Endothelial cell of umbilical vein (primary cell): Measurements from ENCODE around the gene LRP3. TPM values are rescaled to one million over a fixed set of nuclear protein-coding genes. Genes with fewer than 3 reads are reported as not detected.

Experiments
- BruUV-seq: library from RNA; stranded (reverse); fragments of 400-500 nt; replicated peaks from 2 replicates; lab custom pipeline; 2021; lab: Mats Ljungman, UMichigan
- CTCF ChIA-PET: fragments of 300-600, 350-600 bp; sonication (Branson Sonifier 250); formaldehyde crosslinking; loops from one replicate; lab custom pipeline; 2021; ENCODE audit warnings: antibody characterized with exemption, inconsistent platforms; lab: Charles Lee
- POLR2A ChIA-PET: fragments of 300-600, 350-600 bp; sonication (Branson Sonifier 250); formaldehyde crosslinking; loops from one replicate; lab custom pipeline; 2021; ENCODE audit warnings: antibody characterized with exemption, inconsistent platforms; lab: Charles Lee
- DNase-seq: peaks from one replicate; pipeline ENCODE4 v3.0.0-alpha.2; 2011; ENCODE audit warnings: low read depth, low spot score
- FAIRE-seq: peaks from 2 replicates; lab custom pipeline; 2011; peaks lifted over from hg19 to GRCh38; lab: Jason Lieb, UNC
- H2AFZ ChIP-seq: 2 replicates; pipeline ENCODE4 v1.6.0; 2012; ENCODE audit warnings: low read depth, low read length, control low read depth, inconsistent platforms
- H3K27ac ChIP-seq: 2 replicates; pipeline ENCODE4 v1.5.1; 2011; ENCODE audit warnings: low read depth, mild to moderate bottlenecking, control low read depth, low read length, moderate library complexity; ENCODE audit not compliant: insufficient read depth
- H3K27me3 ChIP-seq, 2 experiments: 2 replicates each; pipeline versions ENCODE4 v1.6.0 to v1.6.1; 2011; ENCODE audit warnings: low read length in 2 of 2, mixed read lengths in 1 of 2; ENCODE audit not compliant: control insufficient read depth in 2 of 2, insufficient read depth in 2 of 2
- H3K36me3 ChIP-seq, 2 experiments: 2 replicates in 1 of 2; 3 replicates in 1 of 2; pipeline ENCODE4 v1.5.1; 2011; ENCODE audit warnings: low read length in 2 of 2, mild to moderate bottlenecking in 1 of 2, moderate library complexity in 1 of 2; ENCODE audit not compliant: control insufficient read depth in 2 of 2, insufficient read depth in 2 of 2; ENCODE audit errors: extremely low read depth in 1 of 2
- H3K4me1 ChIP-seq: 3 replicates; pipeline ENCODE4 v1.5.1; 2011; ENCODE audit warnings: mild to moderate bottlenecking, low read length; ENCODE audit not compliant: control insufficient read depth, insufficient read depth; ENCODE audit errors: extremely low read depth
- H3K4me2 ChIP-seq: 2 replicates; pipeline ENCODE4 v1.6.1; 2011; ENCODE audit warnings: low read length, control low read depth, mixed read lengths; ENCODE audit not compliant: insufficient read depth
- H3K4me3 ChIP-seq, 3 experiments: fragments of 200-600 bp in 1 of 3; sonication (generic), shearing (Covaris generic) in 1 of 3; replicated peaks in 1 of 3; 2 replicates each; pipeline ENCODE4 v1.5.1; 2011 to 2016; ENCODE audit warnings: control low read depth in 3 of 3, low read length in 3 of 3, mild to moderate bottlenecking in 2 of 3, inconsistent platforms in 1 of 3, low read depth in 1 of 3, moderate library complexity in 1 of 3; ENCODE audit not compliant: insufficient read depth in 1 of 3
- H3K79me2 ChIP-seq: 2 replicates; pipeline ENCODE4 v1.6.0; 2012; ENCODE audit warnings: low read length, inconsistent platforms; ENCODE audit not compliant: control insufficient read depth, insufficient read depth
- H3K9ac ChIP-seq: replicated peaks from 2 replicates; pipeline ENCODE3; 2011; ENCODE audit warnings: low read length, control low read depth; ENCODE audit not compliant: insufficient read depth; ENCODE audit errors: extremely low read depth
- H3K9me1 ChIP-seq: replicated peaks from 3 replicates; pipeline ENCODE4 v1.6.0; 2011; ENCODE audit warnings: mild to moderate bottlenecking, low read length; ENCODE audit not compliant: control insufficient read depth, insufficient read depth; ENCODE audit errors: extremely low read depth
- H3K9me3 ChIP-seq: replicated peaks from 2 replicates; pipeline ENCODE4 v1.5.1; 2012; ENCODE audit warnings: low read length, inconsistent platforms; ENCODE audit not compliant: control insufficient read depth, insufficient read depth
- H4K20me1 ChIP-seq: replicated peaks from 2 replicates; pipeline ENCODE3; 2011; ENCODE audit warnings: mild to moderate bottlenecking, low read length; ENCODE audit not compliant: control insufficient read depth, insufficient read depth; ENCODE audit errors: extremely low read depth
- EZH2 ChIP-seq: IDR thresholded peaks from 2 replicates; pipeline ENCODE4 v1.6.1; 2012; ENCODE audit warnings: borderline replicate concordance, low read depth, mild to moderate bottlenecking, moderate library complexity, low read length, inconsistent platforms; ENCODE audit not compliant: severe bottlenecking
- FOS ChIP-seq: IDR thresholded peaks from 2 replicates; pipeline ENCODE4 v1.6.1; 2011; ENCODE audit warnings: mild to moderate bottlenecking, low read length, moderate library complexity, borderline replicate concordance; ENCODE audit not compliant: insufficient read depth
- GATA2 ChIP-seq: IDR thresholded peaks from 2 replicates; pipeline ENCODE4 v1.7.0; 2011; ENCODE audit warnings: low read depth, mild to moderate bottlenecking, moderate library complexity, mixed read lengths, low read length; ENCODE audit not compliant: insufficient read length, insufficient read depth
- JUN ChIP-seq: IDR thresholded peaks from 2 replicates; pipeline ENCODE4 v1.6.1; 2011; ENCODE audit warnings: borderline replicate concordance, low read depth; ENCODE audit not compliant: insufficient read length, insufficient read depth
- MYC ChIP-seq: IDR thresholded peaks from one replicate; pipeline ENCODE4 v1.6.1; 2011; ENCODE audit warnings: mild to moderate bottlenecking, low read depth, low read length
- POLR2A ChIP-seq: IDR thresholded peaks from 2 replicates; pipeline ENCODE4 v1.6.1; 2012; ENCODE audit warnings: low read depth, mild to moderate bottlenecking, control low read depth, low read length
- POLR2AphosphoS5 ChIP-seq: IDR thresholded peaks from 2 replicates; pipeline ENCODE4 v1.6.1; 2012; ENCODE audit warnings: low read depth, mild to moderate bottlenecking, control low read depth, low read length, moderate library complexity; ENCODE audit not compliant: insufficient read depth
- dilution Hi-C: fragments of 300-500 bp; cut with MboI; formaldehyde crosslinking; loops from one replicate; pipeline ENCODE4 v1.15.0; 2019; ENCODE audit warnings: low sequenced_read_pairs; ENCODE audit not compliant: extremely low pct_ligation_motif_present
- intact Hi-C: fragments of 100-400 bp; cut with micrococcal nuclease; formaldehyde crosslinking; loops from one replicate; pipeline ENCODE4 v1.10.0; 2022
- polyA plus RNA-seq, 4 experiments: library from polyadenylated mRNA; depleted of rRNA in 3 of 4; stranded (reverse) in 3 of 4; unstranded in 1 of 4; fragments of >200 nt; gene quantifications; 2 replicates each; pipeline versions ENCODE4 v1.2.1 to v1.2.3, GENCODE V29; 2011 to 2012; ENCODE audit warnings: missing spikeins in 1 of 4
- total RNA-seq: library from RNA; stranded (reverse); gene quantifications from 2 replicates; pipeline ENCODE4 v1.2.3, GENCODE V29; 2021
- TF ChIP-seq, protein P1 (sequence below), 2 donors: IDR thresholded peaks; 1 replicate in 1 of 2; 2 replicates in 1 of 2; pipeline ENCODE4 v1.5.1; 2011; ENCODE audit warnings: low read length in 2 of 2, mild to moderate bottlenecking in 2 of 2, moderate library complexity in 2 of 2, control low read depth in 1 of 2, inconsistent platforms in 1 of 2, low read depth in 1 of 2; ENCODE audit not compliant: insufficient read depth in 1 of 2; ENCODE audit errors: extremely low read depth in 1 of 2
- TF ChIP-seq, protein P2 (sequence below): IDR thresholded peaks from 2 replicates; pipeline ENCODE4 v1.6.1; 2011; ENCODE audit not compliant: insufficient read depth, insufficient read length

Gene LRP3
- total and polyA plus RNA-seq, 2 donors (not counting 3 experiments of a cell fraction or from before 2014, with no cell fraction given): 14.3 to 19.4 TPM

DNA sequence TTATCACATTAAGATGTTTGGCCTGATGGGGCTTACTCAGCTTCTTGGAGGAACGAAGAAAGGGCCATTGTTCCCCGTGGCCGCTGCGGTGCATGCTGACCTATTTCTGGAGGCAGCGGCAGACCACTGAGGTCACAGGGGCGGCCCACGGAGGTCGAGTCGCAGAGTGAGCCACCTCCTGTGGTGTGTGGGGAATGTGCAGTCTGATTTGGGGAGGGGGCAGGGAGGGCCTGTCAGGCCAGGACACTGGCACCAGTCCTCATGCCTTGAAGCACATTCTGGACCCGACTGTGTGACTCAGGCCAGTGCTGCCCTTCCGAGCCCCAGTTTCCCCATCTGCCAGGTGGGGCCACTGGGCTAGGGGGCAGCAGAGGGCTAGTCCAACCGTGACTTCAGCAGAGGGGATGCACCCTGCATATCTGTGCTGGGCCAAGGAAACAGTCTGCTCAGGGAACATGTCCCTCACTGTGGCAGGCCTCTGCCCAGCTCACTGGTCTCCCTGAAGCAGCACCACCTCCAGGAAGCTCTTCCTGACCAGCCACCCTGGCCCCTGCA, 25.2 kb downstream of the LRP3 start:
- Histone ChIP-seq H3K9me3 (no peaks in the 10 kb centered on the region), H4K20me1 (no peaks in the 10 kb centered on the region), H3K4me3 (no peak overlapping the region), H3K27me3 (peaks cover 2 to 3% of the 10 kb centered on the region in 2 experiments), H2AFZ (no peak overlapping the region), H3K36me3 (no peaks in the 10 kb centered on the region), H3K9me1 (no peaks in the 10 kb centered on the region), H3K9ac (no peak overlapping the region), H3K4me2 (no peak overlapping the region), H3K4me1 (no peaks in the 10 kb centered on the region), H3K79me2 (no peaks in the 10 kb centered on the region), H3K27ac (no peak overlapping the region)
- no TSS peak for BruUV-seq
- POLR2A ChIA-PET: no interaction called here
- FAIRE-seq: no peak
- TF ChIP-seq POLR2A (no peak), GATA2 (no peak)
- TF ChIP-seq, protein P1, sequence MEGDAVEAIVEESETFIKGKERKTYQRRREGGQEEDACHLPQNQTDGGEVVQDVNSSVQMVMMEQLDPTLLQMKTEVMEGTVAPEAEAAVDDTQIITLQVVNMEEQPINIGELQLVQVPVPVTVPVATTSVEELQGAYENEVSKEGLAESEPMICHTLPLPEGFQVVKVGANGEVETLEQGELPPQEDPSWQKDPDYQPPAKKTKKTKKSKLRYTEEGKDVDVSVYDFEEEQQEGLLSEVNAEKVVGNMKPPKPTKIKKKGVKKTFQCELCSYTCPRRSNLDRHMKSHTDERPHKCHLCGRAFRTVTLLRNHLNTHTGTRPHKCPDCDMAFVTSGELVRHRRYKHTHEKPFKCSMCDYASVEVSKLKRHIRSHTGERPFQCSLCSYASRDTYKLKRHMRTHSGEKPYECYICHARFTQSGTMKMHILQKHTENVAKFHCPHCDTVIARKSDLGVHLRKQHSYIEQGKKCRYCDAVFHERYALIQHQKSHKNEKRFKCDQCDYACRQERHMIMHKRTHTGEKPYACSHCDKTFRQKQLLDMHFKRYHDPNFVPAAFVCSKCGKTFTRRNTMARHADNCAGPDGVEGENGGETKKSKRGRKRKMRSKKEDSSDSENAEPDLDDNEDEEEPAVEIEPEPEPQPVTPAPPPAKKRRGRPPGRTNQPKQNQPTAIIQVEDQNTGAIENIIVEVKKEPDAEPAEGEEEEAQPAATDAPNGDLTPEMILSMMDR (IDR thresholded peaks at IDR 0.05; ENCODE audit: extremely low read depth in 1 of 2, insufficient read depth in 1 of 2, low read depth in 1 of 2, low read length in 2 of 2): no peak
- intact Hi-C loops (no loop called here), dilution Hi-C loops (no loop called here)
- CTCF ChIA-PET: interaction anchor here (0.5 kb wide), 1 partner anchor 10 kb away, joined by 3 read pairs; no protein-coding TSS in a partner anchor
- no peak for DNase-seq

DNA sequence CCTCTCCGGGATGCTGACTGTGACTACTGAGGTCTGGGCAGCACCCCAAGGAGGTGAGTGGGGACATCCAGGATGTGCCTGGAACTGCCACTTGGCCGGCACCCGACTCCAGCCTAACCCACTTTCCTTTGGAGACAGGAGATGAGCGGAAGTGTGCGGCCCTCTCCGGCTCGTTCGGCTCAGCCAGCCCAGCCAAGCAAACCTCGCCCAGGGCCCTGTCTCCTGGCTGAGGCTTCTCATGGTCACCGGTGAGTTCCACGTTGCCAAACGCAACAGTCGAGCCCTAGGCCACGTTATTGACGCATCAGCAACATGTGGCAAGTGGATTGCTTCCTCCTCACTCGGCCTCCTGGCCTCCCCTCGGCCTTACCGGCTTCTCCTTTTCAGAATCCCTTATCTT, 26.0 kb downstream of the LRP3 start:
- H3K36me3 ChIP-seq: no peaks in the 10 kb centered on the region
- no peak for DNase-seq
- BruUV-seq: no TSS peak
- FAIRE-seq: no peak
- ChIA-PET POLR2A (no interaction called here), CTCF (no interaction called here)
- H3K27me3 ChIP-seq: peaks cover 10 to 11% of the 10 kb centered on the region in 2 experiments
- no peak overlapping the region for H2AFZ ChIP-seq
- dilution Hi-C loops: no loop called here
- H3K9me3 ChIP-seq: no peaks in the 10 kb centered on the region
- H3K4me2 ChIP-seq: no peak overlapping the region
- no peak for TF ChIP-seq EZH2
- no peak for TF ChIP-seq FOS
- TF ChIP-seq POLR2A: no peak
- no peak for TF ChIP-seq POLR2AphosphoS5
- no peak for TF ChIP-seq MYC
- TF ChIP-seq GATA2: no peak
- TF ChIP-seq, protein P1 (IDR thresholded peaks at IDR 0.05; ENCODE audit: extremely low read depth in 1 of 2, insufficient read depth in 1 of 2, low read depth in 1 of 2, low read length in 2 of 2): no peak
- TF ChIP-seq, protein P2, sequence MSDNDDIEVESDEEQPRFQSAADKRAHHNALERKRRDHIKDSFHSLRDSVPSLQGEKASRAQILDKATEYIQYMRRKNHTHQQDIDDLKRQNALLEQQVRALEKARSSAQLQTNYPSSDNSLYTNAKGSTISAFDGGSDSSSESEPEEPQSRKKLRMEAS: no peak
- TF ChIP-seq JUN: no peak
- no peaks in the 10 kb centered on the region for H3K4me1 ChIP-seq
- no peak overlapping the region for H3K9ac ChIP-seq
- H3K79me2 ChIP-seq: no peaks in the 10 kb centered on the region
- H3K27ac ChIP-seq: no peak overlapping the region
- H3K9me1 ChIP-seq: no peaks in the 10 kb centered on the region
- H3K4me3 ChIP-seq: no peak overlapping the region
- intact Hi-C loops: no loop called here
- H4K20me1 ChIP-seq: no peaks in the 10 kb centered on the region
